Right atrium auricular region (tissue), 2 donors: ENCODE data around the gene RIPOR2. TPM values are rescaled to one million over a fixed set of nuclear protein-coding genes. Genes with fewer than 3 reads are reported as not detected.

Source experiments
- DNase-seq: peaks from one replicate; pipeline ENCODE4 v3.0.0-alpha.2; 2019; ENCODE audit warnings: low spot score
- H3K27ac ChIP-seq, 2 donors: fragments of 200-600 bp; sonication (generic); 1 replicate in 1 of 2; 2 replicates in 1 of 2; pipeline ENCODE4 v1.5.1; 2016 to 2019
- H3K27me3 ChIP-seq, 2 donors: fragments of 200-600 bp; sonication (generic); one replicate each; pipeline versions ENCODE4 v1.5.1 to v1.6.0; 2017 to 2019
- H3K36me3 ChIP-seq: fragments of 200-600 bp; sonication (generic); one replicate; pipeline ENCODE4 v1.5.1; 2016
- H3K4me1 ChIP-seq, 2 donors: fragments of 200-600 bp; sonication (generic); one replicate each; pipeline versions ENCODE4 v1.5.1 to v1.6.0; 2017 to 2019
- H3K4me3 ChIP-seq, 2 donors: fragments of 200-600 bp; sonication (generic); 1 replicate in 1 of 2; 2 replicates in 1 of 2; pipeline ENCODE4 v1.5.1; 2017 to 2019; ENCODE audit warnings: mild to moderate bottlenecking in 1 of 2, moderate library complexity in 1 of 2
- H3K9me3 ChIP-seq, 2 donors: fragments of 200-600 bp; sonication (generic); one replicate each; pipeline ENCODE4 v1.5.1; 2019
- CTCF ChIP-seq, 2 donors: fragments of 200-600 bp; sonication (generic); IDR thresholded peaks; one replicate each; pipeline ENCODE4 v1.5.1; 2019; ENCODE audit warnings: antibody characterized with exemption in 2 of 2
- total RNA-seq, 2 donors: library from RNA; depleted of rRNA; stranded (reverse); fragments of >200 nt; gene quantifications; one replicate each; pipeline ENCODE4 v1.1.0, GENCODE V29; 2016

The RIPOR2 gene
- total RNA-seq, 2 donors from 2014 or later = 2.4 to 7.3 TPM

- Histone ChIP-seq H3K4me3 (no peak overlapping the region), H3K27ac (no peak overlapping the region), H3K27me3 (no peaks in the 10 kb centered on the region), H3K9me3 (no peaks in the 10 kb centered on the region), H3K4me1 (peaks cover 0 to 6% of the 10 kb centered on the region in 2 donors), H3K36me3 (no peaks in the 10 kb centered on the region)
- DNase-seq = no peak
- TF ChIP-seq CTCF (IDR thresholded peaks at IDR 0.05) = no peak
Observed at GRCh38 chr6:24903681-24904080, 32.1 kb downstream of the RIPOR2 start.

- no peaks in the 10 kb centered on the region for H3K27me3 ChIP-seq
- no peak overlapping the region for H3K4me3 ChIP-seq
- no peak for DNase-seq
- no peak overlapping the region for H3K27ac ChIP-seq
- H3K36me3 ChIP-seq = no peaks in the 10 kb centered on the region
- H3K9me3 ChIP-seq = no peaks in the 10 kb centered on the region
- peaks cover 0 to 2% of the 10 kb centered on the region in 2 donors for H3K4me1 ChIP-seq
- no peak for TF ChIP-seq CTCF (IDR thresholded peaks at IDR 0.05)
Observed at GRCh38 chr6:24902782-24903181, 33.0 kb downstream of the RIPOR2 start.

GRCh38 chr6:24901698-24902328, 33.9 kb downstream of the RIPOR2 start:
- H3K9me3 ChIP-seq = no peaks in the 10 kb centered on the region
- H3K36me3 ChIP-seq = no peaks in the 10 kb centered on the region
- H3K27ac ChIP-seq = peak overlapping the region in 1 of 2 donors; percentile 17
- no peaks in the 10 kb centered on the region for H3K27me3 ChIP-seq
- TF ChIP-seq CTCF (IDR thresholded peaks at IDR 0.05) = no peak
- H3K4me1 ChIP-seq = no peaks in the 10 kb centered on the region
- DNase-seq = no peak
- H3K4me3 ChIP-seq = no peak overlapping the region

- H3K4me3 ChIP-seq = no peak overlapping the region
- H3K36me3 ChIP-seq = no peaks in the 10 kb centered on the region
- no peaks in the 10 kb centered on the region for H3K4me1 ChIP-seq
- TF ChIP-seq CTCF (IDR thresholded peaks at IDR 0.05) = no peak
- no peak for DNase-seq
- H3K27me3 ChIP-seq = no peaks in the 10 kb centered on the region
- H3K9me3 ChIP-seq = no peaks in the 10 kb centered on the region
- peak overlapping the region in 1 of 2 donors; percentile 17 for H3K27ac ChIP-seq
Observed at GRCh38 chr6:24900917-24901697, 34.7 kb downstream of the RIPOR2 start.

GRCh38 chr6:24899997-24900325, 35.8 kb downstream of the RIPOR2 start:
- Histone ChIP-seq H3K4me1 (no peaks in the 10 kb centered on the region), H3K9me3 (no peaks in the 10 kb centered on the region), H3K27me3 (no peaks in the 10 kb centered on the region), H3K27ac (no peak overlapping the region), H3K36me3 (no peaks in the 10 kb centered on the region), H3K4me3 (no peak overlapping the region)
- TF ChIP-seq CTCF (IDR thresholded peaks at IDR 0.05) = no peak
- DNase-seq = no peak
